ENCODE measurements around the gene OR6C76. TPM values are rescaled to one million over a fixed set of nuclear protein-coding genes. Genes with fewer than 3 reads are reported as not detected.

Gene OR6C76
- not detected for total RNA-seq
- long read RNA-seq, donor 1: 0 reads
- long read RNA-seq, donor 2: 0 reads

DNA sequence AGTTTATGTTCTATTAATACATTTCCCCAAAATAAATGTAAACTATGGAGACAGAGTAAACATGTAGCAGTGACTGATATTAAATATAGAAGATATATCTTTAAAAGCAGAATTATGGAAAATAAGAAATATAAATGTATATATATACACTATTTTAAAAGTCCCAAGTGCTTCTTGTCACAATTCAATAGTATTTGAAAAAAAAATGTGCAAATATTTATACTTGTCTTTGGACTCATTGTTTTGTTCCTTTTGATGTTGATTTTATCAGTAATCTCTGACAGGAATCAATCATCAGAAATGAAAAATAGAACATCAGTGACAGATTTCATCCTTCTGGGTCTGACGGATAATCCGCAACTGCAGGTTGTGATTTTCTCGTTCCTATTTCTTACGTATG, at the start of gene OR6C76:
Gene OR6C76 (plus strand): TSS at position 301 of the 400 bp plus-strand sequence. CDS start 0 bp downstream, at position 301.
- no peak for DNase-seq
- intact Hi-C loops (cut with DNase I, micrococcal nuclease): no loop called here
- TF ChIP-seq, protein P1, sequence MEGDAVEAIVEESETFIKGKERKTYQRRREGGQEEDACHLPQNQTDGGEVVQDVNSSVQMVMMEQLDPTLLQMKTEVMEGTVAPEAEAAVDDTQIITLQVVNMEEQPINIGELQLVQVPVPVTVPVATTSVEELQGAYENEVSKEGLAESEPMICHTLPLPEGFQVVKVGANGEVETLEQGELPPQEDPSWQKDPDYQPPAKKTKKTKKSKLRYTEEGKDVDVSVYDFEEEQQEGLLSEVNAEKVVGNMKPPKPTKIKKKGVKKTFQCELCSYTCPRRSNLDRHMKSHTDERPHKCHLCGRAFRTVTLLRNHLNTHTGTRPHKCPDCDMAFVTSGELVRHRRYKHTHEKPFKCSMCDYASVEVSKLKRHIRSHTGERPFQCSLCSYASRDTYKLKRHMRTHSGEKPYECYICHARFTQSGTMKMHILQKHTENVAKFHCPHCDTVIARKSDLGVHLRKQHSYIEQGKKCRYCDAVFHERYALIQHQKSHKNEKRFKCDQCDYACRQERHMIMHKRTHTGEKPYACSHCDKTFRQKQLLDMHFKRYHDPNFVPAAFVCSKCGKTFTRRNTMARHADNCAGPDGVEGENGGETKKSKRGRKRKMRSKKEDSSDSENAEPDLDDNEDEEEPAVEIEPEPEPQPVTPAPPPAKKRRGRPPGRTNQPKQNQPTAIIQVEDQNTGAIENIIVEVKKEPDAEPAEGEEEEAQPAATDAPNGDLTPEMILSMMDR (IDR thresholded peaks at IDR 0.05): no peak
- no peak for ATAC-seq
- Histone ChIP-seq H3K36me3 (ENCODE audit: low read depth) (no peaks in the 10 kb centered on the region), H3K4me3 (no peak within 1 kb of the TSS), H3K4me1 (ENCODE audit: low read depth) (no peaks in the 10 kb centered on the region), H3K9me3 (no peaks in the 10 kb centered on the region)

GRCh38 chr12:55385891-55386290, 40.2 kb upstream of the OR6C76 start:
- intact Hi-C loops (cut with DNase I, micrococcal nuclease): no loop called here
- no peak for DNase-seq
- ATAC-seq: no peak
- Histone ChIP-seq H3K4me3 (no peak overlapping the region), H3K36me3 (ENCODE audit: low read depth) (no peaks in the 10 kb centered on the region), H3K9me3 (no peaks in the 10 kb centered on the region), H3K4me1 (ENCODE audit: low read depth) (no peaks in the 10 kb centered on the region)
- TF ChIP-seq, protein P1 (IDR thresholded peaks at IDR 0.05): no peak

GRCh38 chr12:55392032-55392795, 33.8 kb upstream of the OR6C76 start:
- intact Hi-C loops (cut with DNase I, micrococcal nuclease): no loop called here

DNA sequence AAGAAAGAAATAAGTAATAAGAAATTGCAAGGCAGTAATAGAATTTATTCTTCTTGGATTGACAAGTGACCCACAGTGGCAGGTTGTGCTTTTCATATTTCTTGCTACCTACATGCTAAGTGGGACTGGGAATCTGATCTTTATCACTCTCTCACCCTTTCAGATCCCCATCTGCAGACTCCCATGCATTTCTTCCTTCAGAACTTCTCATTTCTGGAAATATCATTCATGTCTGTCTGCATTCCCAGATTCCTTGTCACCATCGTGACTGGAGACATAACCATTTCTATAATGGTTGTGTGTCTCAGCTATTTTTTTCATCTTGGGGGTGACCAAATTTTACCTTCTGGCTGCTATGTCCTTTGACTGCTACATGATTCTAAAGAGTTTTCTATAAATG, 29.7 kb upstream of the OR6C76 start:
- no peaks in the 10 kb centered on the region for H3K36me3 ChIP-seq (ENCODE audit: low read depth)
- TF ChIP-seq, protein P1 (IDR thresholded peaks at IDR 0.05): no peak
- intact Hi-C loops (cut with DNase I, micrococcal nuclease): no loop called here
- H3K4me1 ChIP-seq (ENCODE audit: low read depth): no peaks in the 10 kb centered on the region
- no peaks in the 10 kb centered on the region for H3K9me3 ChIP-seq
- H3K4me3 ChIP-seq: no peak overlapping the region
- no peak for ATAC-seq
- DNase-seq: no peak

More at GRCh38 chr12:55392032-55392795, 33.8 kb upstream of the OR6C76 start:
- DNase-seq: no peak
- Histone ChIP-seq H3K4me1 (ENCODE audit: low read depth) (no peaks in the 10 kb centered on the region), H3K9me3 (no peaks in the 10 kb centered on the region), H3K36me3 (ENCODE audit: low read depth) (no peaks in the 10 kb centered on the region), H3K4me3 (no peak overlapping the region)
- no peak for ATAC-seq
- TF ChIP-seq, protein P1 (IDR thresholded peaks at IDR 0.05): no peak

DNA sequence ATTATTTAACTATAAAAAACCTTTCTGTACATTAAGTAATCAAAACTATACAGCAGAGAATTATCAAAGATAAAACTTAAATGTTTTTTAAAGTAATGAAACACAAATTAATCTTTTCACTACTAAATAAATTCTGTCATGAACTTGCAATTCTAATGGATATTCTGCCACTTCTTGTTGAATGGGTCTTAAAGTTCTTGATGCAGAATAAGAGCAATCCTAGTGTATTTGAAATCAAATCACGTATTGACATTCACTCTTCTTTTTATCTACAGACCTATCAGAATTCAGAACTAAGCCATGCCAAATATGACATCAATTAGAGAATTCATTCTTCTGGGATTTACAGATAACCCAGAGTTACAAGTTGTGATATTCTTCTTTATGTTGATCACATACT, 25.8 kb upstream of the OR6C76 start, which contains the start of gene OR6C65:
Gene OR6C65 (plus strand): TSS at position 301 of the 400 bp plus-strand sequence. CDS start 0 bp downstream, at position 301.
- no peak for DNase-seq
- intact Hi-C loops (cut with DNase I, micrococcal nuclease): no loop called here
- no peak for ATAC-seq

More for the DNA sequence above, 25.8 kb upstream of the OR6C76 start, which contains the start of gene OR6C65:
- Histone ChIP-seq H3K36me3 (ENCODE audit: low read depth) (no peaks in the 10 kb centered on the region), H3K4me3 (no peak within 1 kb of the TSS), H3K4me1 (ENCODE audit: low read depth) (no peaks in the 10 kb centered on the region), H3K9me3 (no peaks in the 10 kb centered on the region)
- TF ChIP-seq, protein P1 (IDR thresholded peaks at IDR 0.05): no peak

All from mucosa of descending colon (tissue), 3 donors.